ENCODE results near the gene CD70. TPM values are rescaled to one million over a fixed set of nuclear protein-coding genes. Genes with fewer than 3 reads are reported as not detected.

Gene CD70
- 13.4 to 21.8 TPM (median 19.0 TPM) in 5 replicates for total RNA-seq (2022; extraction: Qiagen RNA extraction)

GRCh38 chr19:6590827-6591319 is at the start of gene CD70:
TSS of gene CD70 (minus strand) at chr19:6591150. CDS start at chr19:6591002, 148 bp downstream.

Other genes with a start within 250 kb of the CD70 start
- gene CLPP, start 229.6 kb downstream of the CD70 start, total RNA-seq (2022; extraction: Qiagen RNA extraction) = 43.5 to 75.1 TPM (median 73.9 TPM) in 5 replicates
- gene ALKBH7, start 218.4 kb downstream of the CD70 start, total RNA-seq (2022; extraction: Qiagen RNA extraction) = 16.1 to 29.5 TPM (median 28.9 TPM) in 5 replicates
- gene PSPN, start 215.2 kb downstream of the CD70 start, total RNA-seq (2022; extraction: Qiagen RNA extraction) = 0.52 to 1.1 TPM (median 0.96 TPM) in 5 replicates
- 56.6 to 64.0 TPM (median 60.6 TPM) in 5 replicates for gene GTF2F1, start 198.0 kb downstream of the CD70 start, total RNA-seq (2022; extraction: Qiagen RNA extraction)
- gene KHSRP, start 166.3 kb downstream of the CD70 start, total RNA-seq (2022; extraction: Qiagen RNA extraction) = 175 to 228 TPM (median 223 TPM) in 5 replicates
- gene SLC25A41, start 157.4 kb downstream of the CD70 start, total RNA-seq (2022; extraction: Qiagen RNA extraction) = 0.09 to 0.22 TPM (median 0.14 TPM) in 5 replicates
- gene SLC25A23, start 131.4 kb downstream of the CD70 start, total RNA-seq (2022; extraction: Qiagen RNA extraction) = 15.0 to 23.2 TPM (median 20.4 TPM) in 5 replicates
- 2.6 to 3.8 TPM (median 3.5 TPM) in 5 replicates for gene CRB3, start 126.9 kb downstream of the CD70 start, total RNA-seq (2022; extraction: Qiagen RNA extraction)
- gene DENND1C, start 109.4 kb downstream of the CD70 start, total RNA-seq (2022; extraction: Qiagen RNA extraction) = 0.13 to 0.25 TPM (median 0.21 TPM) in 5 replicates
- 5.5 to 8.4 TPM (median 8.1 TPM) in 5 replicates for gene TUBB4A, start 88.8 kb downstream of the CD70 start, total RNA-seq (2022; extraction: Qiagen RNA extraction)
- 2.9 to 4.8 TPM (median 3.2 TPM) in 5 replicates for gene TNFSF9, start 60.1 kb downstream of the CD70 start, total RNA-seq (2022; extraction: Qiagen RNA extraction)
- gene TNFSF14, start 79.0 kb upstream of the CD70 start, total RNA-seq (2022; extraction: Qiagen RNA extraction) = 0.06 to 0.12 TPM (median 0.08 TPM) in 5 replicates
- gene C3, start 129.5 kb upstream of the CD70 start, total RNA-seq (2022; extraction: Qiagen RNA extraction) = 43.4 to 62.3 TPM (median 59.3 TPM) in 5 replicates
- gene GPR108, start 146.4 kb upstream of the CD70 start, total RNA-seq (2022; extraction: Qiagen RNA extraction) = 30.8 to 45.5 TPM (median 42.1 TPM) in 5 replicates
- gene TRIP10, start 148.5 kb upstream of the CD70 start, total RNA-seq (2022; extraction: Qiagen RNA extraction) = 77.6 to 111 TPM (median 108 TPM) in 5 replicates
- gene SH2D3A, start 176.3 kb upstream of the CD70 start, total RNA-seq (2022; extraction: Qiagen RNA extraction) = 13.8 to 19.4 TPM (median 18.8 TPM) in 5 replicates
- gene VAV1, start 181.6 kb upstream of the CD70 start, total RNA-seq (2022; extraction: Qiagen RNA extraction) = 5.1 to 6.8 TPM (median 6.0 TPM) in 5 replicates